Heart right ventricle (tissue), 16 donors: Measurements from ENCODE around the gene DYNC1LI1. TPM values are rescaled to one million over a fixed set of nuclear protein-coding genes. Genes with fewer than 3 reads are reported as not detected.

ENCODE experiments used
- ATAC-seq, 8 donors: fragments of 200-7000 bp; cut with Tn5 transposase; one replicate each; pipeline ENCODE4 v1.9.1; 2020; ENCODE audit warnings: mild to moderate bottlenecking in 8 of 8, moderate library complexity in 8 of 8, moderate number of reproducible peaks in 1 of 8
- DNase-seq, 2 donors: peaks; one replicate each; pipeline ENCODE4 v3.0.0-alpha.2; 2020
- H3K27ac ChIP-seq, 10 donors: fragments of 200-600 bp; sonication (generic) in 2 of 10; one replicate each; pipeline versions ENCODE4 v1.5.0 to v1.8.0; 2020 to 2022; ENCODE audit warnings: mild to moderate bottlenecking in 3 of 10
- H3K27me3 ChIP-seq, 7 donors: fragments of 200-600 bp; one replicate each; pipeline ENCODE4 v1.8.0; 2021 to 2022; ENCODE audit warnings: mild to moderate bottlenecking in 2 of 7
- H3K36me3 ChIP-seq, 9 donors: fragments of 200-600 bp; sonication (generic) in 1 of 9; one replicate each; pipeline versions ENCODE4 v1.5.0 to v1.8.0; 2020 to 2022; ENCODE audit warnings: mild to moderate bottlenecking in 2 of 9
- H3K4me1 ChIP-seq, 9 donors: fragments of 200-600 bp; sonication (generic) in 1 of 9; one replicate each; pipeline versions ENCODE4 v1.5.0 to v1.8.0; 2020 to 2022; ENCODE audit warnings: mild to moderate bottlenecking in 4 of 9
- H3K4me3 ChIP-seq, 10 donors: fragments of 200-600 bp; sonication (generic) in 2 of 10; one replicate each; pipeline versions ENCODE4 v1.5.0 to v1.8.0; 2020 to 2022; ENCODE audit warnings: mild to moderate bottlenecking in 7 of 10, moderate library complexity in 2 of 10
- H3K9me3 ChIP-seq, 11 donors: fragments of 200-600 bp in 10 of 11; sonication (generic) in 2 of 11; one replicate each; pipeline versions ENCODE4 v1.5.0 to v1.8.0; 2013 to 2022; ENCODE audit warnings: mild to moderate bottlenecking in 2 of 11, control low read depth in 1 of 11, moderate library complexity in 1 of 11
- WGBS, 2 donors: extraction: QIAGEN DNeasy Blood & Tissue Kit; methylation state at CpG; one replicate each; pipeline ENCODE4 v1.1.7; 2013; ENCODE audit warnings: inconsistent platforms in 1 of 2; 5-methylcytosine and 5-hydroxymethylcytosine counted together
- intact Hi-C, 10 donors: fragments of 100-400 bp; cut with DNase I; formaldehyde crosslinking; loops; one replicate each; pipeline versions ENCODE4 v1.11.1 to v1.14.2; 2022
- polyA plus RNA-seq, 2 donors: library from polyadenylated mRNA; stranded (reverse); fragments of 200-250 nt; gene quantifications; one replicate each; pipeline ENCODE4 v1.2.3, GENCODE V29; 2013
- total RNA-seq, 10 donors: library from RNA; stranded (reverse); fragmentation: NEBNext Ultra II Directional in 3 of 10; extraction: Animal tissue kit (Norgen Biotek cat#: 25700) in 3 of 10; gene quantifications; one replicate each; pipeline versions ENCODE4 v1.2.1 to v1.2.4, GENCODE V29; 2021 to 2023
- TF ChIP-seq, protein P1 (sequence below), 9 donors: fragments of 200-600 bp; sonication (generic) in 2 of 9; IDR thresholded peaks; one replicate each; pipeline versions ENCODE4 v1.5.0 to v1.8.0; 2021 to 2022; ENCODE audit warnings: antibody characterized with exemption in 9 of 9, mild to moderate bottlenecking in 5 of 9, moderate library complexity in 1 of 9
- donor health status: Arrhythmogenic right ventricular cardiomyopathy.
- donor health status: ischemic (EF 13 %, LVEDD 7.1; RV severe dilation, severe dysfunction).
- donor health status: healthy with polysubstance abuse.
- donor health status: DM: no; HTN: yes; CAD: no.
- donor health status: DM: no; HTN: no; CAD: no.
- donor health status: ischemic (EF 25% LVEDD 6.9; RV normal size, moderate dysfunction).
- donor health status: ischemic (EF 25% LVEDD 5.7; RV mildly dilated, moderate dysfunction).
- donor health status: healthy.
- donor health status: DM: yes; HTN: yes; CAD: no.
- donor health status: Ischemic cardiomyopathy.
- donor health status: ischemic (EF 35%, LVEDD 5.7; RV mildly dilated, moderate dysfunction).
- donor health status: nonischemic (EF 11% LVEDD 7.7; RV severe dilation, severe dysfunction).
- donor health status: DM: yes; HTN: yes; CAD: no.
- donor health status: PGD.
- donor health status: ischemic (EF 29% LVEDD 5.4; RV normal size, mild dysfunction).
- donor health status: nonischemic (EF 23%, LVEDD 6.1; RV moderate dilation, normal function).

Gene DYNC1LI1
- total and polyA plus RNA-seq, 12 donors = 23.4 to 69.9 (median 52.4) TPM

- no peak overlapping the region for H3K4me3 ChIP-seq
- H3K4me1 ChIP-seq = peaks cover 0 to 7% (median 0%) of the 10 kb centered on the region in 9 donors
- intact Hi-C loops = loop anchor here in 8 of 10 donors (2.0 to 10.0 kb wide), 9 partner anchors 56 to 424 kb away; partner anchors contain the start of gene DYNC1LI1 (in 1 of the 8)
- H3K27ac ChIP-seq = no peak overlapping the region
- no peaks in the 10 kb centered on the region for H3K27me3 ChIP-seq
- H3K36me3 ChIP-seq = no peaks in the 10 kb centered on the region
- TF ChIP-seq, protein P1, sequence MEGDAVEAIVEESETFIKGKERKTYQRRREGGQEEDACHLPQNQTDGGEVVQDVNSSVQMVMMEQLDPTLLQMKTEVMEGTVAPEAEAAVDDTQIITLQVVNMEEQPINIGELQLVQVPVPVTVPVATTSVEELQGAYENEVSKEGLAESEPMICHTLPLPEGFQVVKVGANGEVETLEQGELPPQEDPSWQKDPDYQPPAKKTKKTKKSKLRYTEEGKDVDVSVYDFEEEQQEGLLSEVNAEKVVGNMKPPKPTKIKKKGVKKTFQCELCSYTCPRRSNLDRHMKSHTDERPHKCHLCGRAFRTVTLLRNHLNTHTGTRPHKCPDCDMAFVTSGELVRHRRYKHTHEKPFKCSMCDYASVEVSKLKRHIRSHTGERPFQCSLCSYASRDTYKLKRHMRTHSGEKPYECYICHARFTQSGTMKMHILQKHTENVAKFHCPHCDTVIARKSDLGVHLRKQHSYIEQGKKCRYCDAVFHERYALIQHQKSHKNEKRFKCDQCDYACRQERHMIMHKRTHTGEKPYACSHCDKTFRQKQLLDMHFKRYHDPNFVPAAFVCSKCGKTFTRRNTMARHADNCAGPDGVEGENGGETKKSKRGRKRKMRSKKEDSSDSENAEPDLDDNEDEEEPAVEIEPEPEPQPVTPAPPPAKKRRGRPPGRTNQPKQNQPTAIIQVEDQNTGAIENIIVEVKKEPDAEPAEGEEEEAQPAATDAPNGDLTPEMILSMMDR (IDR thresholded peaks at IDR 0.05) = no peak
- DNase-seq (no peak), ATAC-seq (no peak)
- H3K9me3 ChIP-seq = no peaks in the 10 kb centered on the region
- 85 to 86% methylated on average over 2 of the region's 2 CpGs for WGBS, 2 donors
Observed at GRCh38 chr3:32511005-32511404, 59.7 kb downstream of the DYNC1LI1 start.

- H3K4me3 ChIP-seq = no peak overlapping the region
- TF ChIP-seq, protein P1 (IDR thresholded peaks at IDR 0.05) = peak; percentile 49 to 88 (median 77)
- ATAC-seq = peak; percentile 84 to 96 (median 94)
- no peaks in the 10 kb centered on the region for H3K9me3 ChIP-seq
- H3K27me3 ChIP-seq = no peaks in the 10 kb centered on the region
- 26 to 31% methylated on average over 3 of the region's 3 CpGs for WGBS, 2 donors
- H3K4me1 ChIP-seq = peaks cover 0 to 7% (median 0%) of the 10 kb centered on the region in 9 donors
- H3K27ac ChIP-seq = no peak overlapping the region
- H3K36me3 ChIP-seq = no peaks in the 10 kb centered on the region
- peak in 1 of 2 donors; percentile 78 for DNase-seq
- intact Hi-C loops = loop anchor here in 9 of 10 donors (1.0 to 10.0 kb wide), 10 partner anchors 57 to 425 kb away; partner anchors contain the start of gene DYNC1LI1 (in 1 of the 9)
Observed at GRCh38 chr3:32510075-32510724, 60.5 kb downstream of the DYNC1LI1 start.

GRCh38 chr3:32508711-32509110 lies 61.9 kb downstream of the DYNC1LI1 start:
- Histone ChIP-seq H3K27me3 (no peaks in the 10 kb centered on the region), H3K36me3 (no peaks in the 10 kb centered on the region), H3K9me3 (no peaks in the 10 kb centered on the region), H3K4me1 (peaks cover 0 to 7% (median 0%) of the 10 kb centered on the region in 9 donors), H3K4me3 (no peak overlapping the region), H3K27ac (no peak overlapping the region)
- intact Hi-C loops = loop anchor here in 3 of 10 donors (2.0 to 10.0 kb wide), 2 partner anchors 66 to 156 kb away; partner anchors contain the start of gene DYNC1LI1 (in 3 of the 3)
- TF ChIP-seq, protein P1 (IDR thresholded peaks at IDR 0.05) = no peak
- no peak for DNase-seq
- WGBS, 2 donors = 70 to 78% methylated on average over 7 of the region's 7 CpGs
- no peak for ATAC-seq

DNA sequence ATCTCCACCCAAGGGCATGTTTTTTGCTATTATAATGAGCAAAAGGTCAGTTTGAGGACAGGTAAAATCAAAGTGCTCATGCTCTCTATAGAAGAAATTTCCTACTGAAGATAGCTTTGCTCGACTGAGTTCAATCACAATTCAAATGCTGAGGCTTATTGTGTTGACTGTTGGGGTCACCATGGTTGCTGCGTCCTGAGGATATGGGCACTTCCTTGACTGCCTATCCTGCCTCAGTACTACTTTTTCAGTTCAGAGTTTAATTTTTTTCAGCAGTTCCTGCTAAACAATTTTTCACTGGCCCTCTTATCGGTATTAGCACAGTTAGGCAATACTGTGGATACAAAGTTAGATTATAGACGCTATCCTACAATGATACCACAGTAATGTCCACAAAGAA lies 64.2 kb downstream of the DYNC1LI1 start:
- no peak for DNase-seq

More for the DNA sequence above, 64.2 kb downstream of the DYNC1LI1 start:
- H3K9me3 ChIP-seq = no peaks in the 10 kb centered on the region
- H3K27ac ChIP-seq = no peak overlapping the region
- TF ChIP-seq, protein P1 (IDR thresholded peaks at IDR 0.05) = no peak
- no peaks in the 10 kb centered on the region for H3K36me3 ChIP-seq
- no peak for ATAC-seq
- no peaks in the 10 kb centered on the region for H3K27me3 ChIP-seq
- peaks cover 0 to 17% (median 7%) of the 10 kb centered on the region in 9 donors for H3K4me1 ChIP-seq
- H3K4me3 ChIP-seq = no peak overlapping the region
- 68 to 74% methylated on average over 4 of the region's 4 CpGs for WGBS, 2 donors
- intact Hi-C loops = loop anchor here in 4 of 10 donors (2.0 to 10.0 kb wide), 2 partner anchors 68 to 158 kb away; partner anchors contain the start of gene DYNC1LI1 (in 3 of the 4)
